HG03025 (cell line): ENCODE data around the gene PPFIBP1.
"Not testable (repeated sequence)": the region's sequence is repeated elsewhere in the genome, so short reads cannot be mapped to it uniquely, and the experiment has no call there.

Experiments
- ATAC-seq: cut with Tn5 transposase; IDR thresholded peaks from one replicate; pipeline ENCODE4 v1.9.1; 2021; ENCODE audit warnings: mild to moderate bottlenecking, moderate library complexity; ENCODE audit not compliant: unreplicated experiment, low FRiP score

Gene PPFIBP1

DNA sequence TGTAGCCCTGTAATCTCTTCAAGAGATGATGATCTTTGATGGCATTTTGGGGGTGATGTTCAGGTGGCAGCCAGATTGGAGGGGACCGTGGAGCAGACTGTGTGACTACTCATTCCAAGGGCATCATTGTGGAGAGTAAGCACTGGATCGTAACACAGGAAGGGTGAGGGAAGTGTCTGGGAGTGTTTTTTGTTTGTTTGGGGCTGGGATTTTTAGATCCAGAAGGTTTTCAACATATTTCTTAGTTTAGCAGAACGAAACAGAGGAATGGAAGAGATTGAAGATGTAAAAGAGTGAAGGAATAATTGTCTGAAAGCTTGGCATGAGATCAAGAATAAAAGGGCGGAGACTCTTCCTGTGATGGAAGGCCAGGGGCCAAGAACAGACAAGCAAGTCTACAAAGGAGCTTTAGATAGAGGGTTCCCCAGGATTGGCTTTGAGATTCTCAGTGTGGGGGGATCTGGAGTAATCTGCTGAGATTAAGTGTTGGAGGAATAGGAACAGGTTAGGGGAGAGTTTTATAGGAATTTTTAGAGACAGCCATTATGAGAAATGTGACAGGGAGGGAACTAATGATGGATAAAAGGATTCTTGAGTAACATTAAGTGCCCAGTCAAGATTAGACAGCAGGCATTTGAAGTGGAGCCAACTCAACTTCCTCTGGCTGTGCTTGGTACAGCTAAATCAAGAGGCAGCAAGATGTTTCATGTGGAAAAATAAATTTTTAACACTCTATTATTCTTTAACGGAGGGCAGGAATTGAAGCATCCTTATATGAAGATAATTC, 92.5 kb downstream of the PPFIBP1 start:
- ATAC-seq: no peak

DNA sequence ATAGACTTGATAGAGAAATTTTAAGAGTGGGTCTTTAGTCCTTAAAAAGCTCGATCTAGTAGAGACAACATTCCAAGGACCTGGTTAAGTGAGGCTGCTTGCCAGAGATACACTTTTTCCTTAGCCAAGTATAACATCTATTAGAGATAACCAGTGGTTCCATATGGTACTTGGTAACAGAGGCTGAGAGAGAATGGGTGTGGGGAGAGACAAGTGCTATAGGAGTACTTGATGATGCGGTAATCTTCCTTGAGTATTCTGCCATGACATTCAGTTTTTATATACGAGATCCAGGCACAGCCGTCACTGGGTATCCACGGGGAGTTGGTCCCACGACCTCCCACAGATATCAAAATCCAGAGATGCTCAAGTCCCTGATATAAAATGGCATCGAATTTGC, 94.8 kb downstream of the PPFIBP1 start:
- no peak for ATAC-seq

DNA sequence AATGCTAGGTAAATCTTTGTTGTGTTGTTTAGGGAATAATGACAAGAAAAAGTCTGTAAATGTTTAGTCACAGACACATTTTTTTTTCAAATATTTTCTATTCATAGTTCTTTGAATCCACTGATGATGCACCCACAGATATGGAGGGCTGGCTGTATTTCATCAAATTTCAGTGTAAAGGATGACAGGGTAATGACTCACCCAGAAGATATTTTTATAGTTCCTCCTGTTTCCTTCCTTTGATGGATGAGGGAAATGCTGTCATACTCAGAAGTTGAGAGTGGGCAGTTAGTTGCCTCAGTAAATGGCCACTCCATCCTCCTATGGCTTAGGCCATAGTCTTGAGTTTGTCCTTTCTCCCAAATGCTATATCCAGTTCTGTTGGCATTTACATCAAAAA, 95.3 kb downstream of the PPFIBP1 start:
- no peak for ATAC-seq

DNA sequence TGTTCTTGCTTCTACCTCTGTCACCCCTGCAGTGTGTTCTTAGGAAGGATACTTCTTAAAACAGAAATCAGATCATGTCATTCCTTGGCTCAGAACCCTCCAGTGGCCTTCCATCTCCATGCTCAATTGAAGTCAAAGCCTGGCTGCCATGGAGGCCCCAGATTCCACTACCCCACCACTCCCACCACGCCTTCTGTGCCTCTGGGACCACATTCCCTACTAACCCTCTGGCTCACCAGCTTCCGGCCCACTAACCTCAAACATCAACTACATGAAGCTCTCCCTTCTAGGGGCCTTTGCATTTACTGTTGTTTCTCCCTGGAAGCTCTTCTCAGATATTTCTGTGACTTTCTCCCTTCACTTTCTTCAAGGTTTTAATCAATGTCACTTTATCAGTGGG, 96.1 kb downstream of the PPFIBP1 start:
- no peak for ATAC-seq

DNA sequence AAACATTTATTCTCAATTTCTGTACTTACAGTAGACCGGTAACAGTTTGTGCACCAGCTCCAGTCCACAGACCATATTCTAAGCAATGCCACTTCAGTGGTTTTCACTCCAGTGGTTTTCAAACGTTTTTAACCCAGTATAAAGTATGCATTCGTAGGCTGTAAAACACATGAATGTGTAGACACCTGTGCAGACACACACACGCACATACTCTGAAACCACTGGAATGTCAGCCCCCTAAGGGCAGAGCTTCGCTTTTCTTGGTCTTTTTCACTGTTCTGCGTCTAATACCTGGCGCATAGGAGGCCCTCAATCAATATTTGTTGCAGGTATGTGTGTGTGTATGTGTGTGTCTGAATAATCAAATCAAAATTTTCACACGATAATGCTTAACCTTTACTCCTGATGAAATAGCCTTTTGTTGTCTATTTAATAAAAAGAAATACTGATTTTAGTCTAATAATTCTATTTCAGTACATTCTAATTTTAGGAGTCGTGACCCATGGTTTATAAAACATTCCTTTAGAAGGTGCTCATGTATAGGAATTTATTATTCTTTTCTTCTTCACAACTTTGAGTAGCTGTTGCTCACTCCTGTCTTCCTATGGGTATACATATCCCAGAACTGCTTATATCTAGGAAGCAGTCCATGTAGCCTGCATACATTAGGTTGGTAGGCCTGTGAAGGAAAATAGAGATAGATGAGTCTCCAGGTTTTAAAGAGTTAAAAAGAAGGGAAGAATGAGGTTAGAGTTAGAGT, 98.6 kb downstream of the PPFIBP1 start:
- no peak for ATAC-seq

DNA sequence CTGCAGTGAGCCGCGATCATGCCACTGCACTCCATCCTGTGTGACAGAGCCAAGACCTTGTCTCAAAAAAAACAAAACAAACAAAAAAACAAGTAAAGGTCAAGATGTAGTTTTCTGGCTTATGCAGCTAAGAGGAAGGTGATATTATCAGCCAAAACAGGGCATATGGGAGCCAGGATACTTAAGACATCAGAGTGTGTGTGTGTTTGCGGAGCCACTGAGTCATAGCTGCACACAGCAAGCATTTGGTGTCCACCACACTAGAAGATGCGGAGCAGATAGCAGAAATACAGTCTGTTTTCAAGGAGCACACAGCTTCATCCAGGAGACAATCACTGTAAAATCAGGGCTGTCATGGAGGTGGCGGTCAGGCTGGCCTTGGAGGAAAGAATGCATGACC, 99.6 kb downstream of the PPFIBP1 start:
- no peak for ATAC-seq

DNA sequence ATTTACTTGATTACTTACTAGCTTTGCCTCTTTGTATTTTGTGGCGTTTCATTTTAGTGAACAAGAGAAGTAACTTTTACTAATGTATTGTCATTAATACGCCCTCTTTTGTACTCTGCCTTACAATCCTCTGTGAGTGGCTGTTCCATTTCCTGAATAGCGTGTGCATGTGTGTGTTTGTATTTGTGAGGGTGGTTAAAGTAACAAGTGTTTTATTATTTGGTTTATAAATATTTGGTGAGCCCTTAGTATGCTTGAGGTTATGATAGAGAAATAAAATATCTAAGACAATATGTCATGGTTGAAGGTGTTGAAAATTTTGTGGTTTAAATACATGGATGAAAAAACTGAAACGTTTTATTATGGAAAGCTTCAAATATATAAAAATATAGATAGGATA, 100.6 kb downstream of the PPFIBP1 start:
- ATAC-seq: no peak

DNA sequence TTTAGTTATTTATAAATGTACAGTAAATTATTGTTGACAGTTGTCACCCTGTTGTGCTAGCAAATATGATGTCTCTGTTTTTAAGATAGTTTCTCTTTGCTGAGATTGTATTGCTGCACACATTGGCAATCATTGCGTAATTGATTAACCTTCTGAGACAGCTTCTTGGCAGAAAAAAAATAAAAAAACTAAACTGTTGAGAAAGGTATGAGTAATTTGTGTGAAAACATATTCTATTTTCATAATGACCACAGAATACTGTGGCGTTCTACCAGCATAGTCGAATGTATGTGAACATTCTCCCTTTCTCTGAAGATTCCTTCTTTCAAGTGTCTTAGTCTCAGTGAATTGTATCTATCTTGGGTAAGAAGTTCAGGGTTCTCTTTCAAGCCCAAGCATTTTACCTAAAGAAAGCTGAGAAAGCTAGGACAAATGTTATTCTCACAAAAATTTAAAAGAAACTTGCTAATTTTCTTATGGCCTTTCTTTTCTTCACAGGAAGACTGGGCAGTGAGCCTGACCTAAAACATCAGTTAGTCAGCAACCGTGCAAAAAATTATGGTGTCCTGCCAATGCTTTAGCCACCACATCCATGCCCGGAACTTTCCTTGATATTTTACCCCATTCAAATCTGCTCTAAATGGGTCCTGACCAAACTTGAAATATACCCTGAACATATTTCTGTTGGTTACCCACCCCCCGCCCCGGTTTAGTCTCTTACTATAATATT, 103.3 kb downstream of the PPFIBP1 start:
- no peak for ATAC-seq

DNA sequence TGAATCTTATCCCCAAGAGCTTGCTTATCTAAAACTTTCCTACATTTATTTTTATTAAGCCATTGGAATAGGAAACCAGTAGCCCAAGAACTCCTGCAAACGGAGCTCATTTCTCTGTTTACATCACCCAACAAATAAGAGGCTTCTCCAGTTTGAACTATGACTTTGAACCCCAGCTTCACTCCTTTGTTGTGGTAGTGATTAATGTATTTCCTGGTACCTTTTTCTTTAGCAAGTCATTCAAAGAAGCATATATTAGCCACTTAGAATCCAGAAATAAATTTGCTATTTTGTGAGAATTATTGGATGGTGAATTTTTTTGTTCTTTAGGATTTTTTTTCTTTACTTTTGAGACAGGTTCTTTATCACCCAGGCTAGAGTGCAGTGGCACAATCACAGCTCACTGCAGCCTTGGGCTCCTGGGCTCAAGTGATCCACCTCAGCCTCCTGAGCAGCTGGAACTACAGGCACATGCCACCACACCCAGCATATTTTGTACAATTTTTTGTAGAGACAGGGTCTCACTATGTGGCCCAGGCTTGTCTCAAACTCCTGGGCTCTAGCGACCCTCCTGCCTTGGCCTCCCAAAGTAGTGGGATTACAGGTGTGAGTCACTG, 104.0 kb downstream of the PPFIBP1 start:
- ATAC-seq: not testable (repeated sequence)

DNA sequence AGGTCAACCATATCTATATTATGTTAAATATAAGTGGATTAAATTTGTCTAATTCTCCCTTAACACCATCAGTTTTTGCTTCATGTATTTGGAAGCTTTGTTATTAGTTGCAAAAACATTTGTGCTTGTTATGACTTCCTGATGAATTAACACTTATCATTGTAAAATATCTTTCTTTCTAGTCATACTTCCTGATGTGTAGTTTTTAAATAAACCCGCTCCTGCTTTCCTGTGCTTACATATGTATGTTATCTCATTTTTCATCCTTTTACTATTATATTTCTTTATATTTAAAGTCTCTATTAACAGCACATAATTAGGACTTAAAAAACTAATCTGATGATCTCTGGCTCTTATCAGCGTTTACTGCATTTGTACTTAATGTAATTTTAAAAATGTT, 106.2 kb downstream of the PPFIBP1 start:
- ATAC-seq: not testable (repeated sequence)

DNA sequence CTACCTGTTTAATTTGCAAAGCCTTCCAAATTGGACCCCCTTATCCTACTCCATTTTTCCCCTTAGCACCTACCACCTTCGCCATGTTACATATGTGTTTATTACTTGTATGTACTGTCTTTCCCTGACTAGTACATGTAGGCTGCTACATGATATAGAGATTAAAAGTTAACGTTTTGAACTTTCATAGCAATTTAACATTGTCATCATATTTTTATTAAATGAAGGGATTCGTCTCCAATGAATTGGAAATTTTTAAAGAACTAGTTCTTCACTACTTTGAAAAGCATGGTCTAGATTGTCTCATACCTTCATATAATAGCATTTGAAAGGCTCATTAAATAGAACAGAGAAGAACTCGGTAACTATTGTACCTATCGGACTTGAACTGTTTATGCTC, 107.4 kb downstream of the PPFIBP1 start:
- ATAC-seq: no peak

DNA sequence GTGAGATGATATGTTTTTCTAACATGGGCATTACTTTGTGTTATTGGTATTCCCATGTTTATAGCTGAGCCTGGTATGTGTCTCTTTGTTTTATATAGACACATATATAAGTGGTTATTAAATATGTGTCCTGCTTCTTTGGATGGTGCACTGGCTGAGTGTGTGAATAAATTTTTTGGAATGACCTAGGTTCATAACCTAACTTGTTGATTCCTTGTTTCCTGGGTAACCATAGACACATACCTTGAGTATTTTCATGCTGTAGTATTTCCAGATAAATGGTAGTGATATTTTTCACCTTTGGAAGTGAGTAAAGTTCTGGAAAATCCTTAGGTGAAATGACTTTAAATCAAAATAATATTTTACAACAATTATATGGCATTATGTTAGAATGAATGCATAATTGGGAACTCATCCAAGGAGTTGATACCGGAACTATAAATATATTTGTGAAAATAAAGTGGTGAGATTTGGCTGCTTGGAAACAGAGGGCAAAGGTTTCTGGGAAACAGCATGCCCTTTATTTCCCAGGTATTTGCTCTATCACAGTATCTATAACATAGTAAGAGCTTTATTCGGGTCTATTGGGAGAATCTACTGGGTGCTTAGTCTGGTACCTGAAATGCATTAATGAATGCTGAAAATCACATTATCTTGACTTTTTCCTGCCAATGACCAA, 107.9 kb downstream of the PPFIBP1 start:
- ATAC-seq: no peak

DNA sequence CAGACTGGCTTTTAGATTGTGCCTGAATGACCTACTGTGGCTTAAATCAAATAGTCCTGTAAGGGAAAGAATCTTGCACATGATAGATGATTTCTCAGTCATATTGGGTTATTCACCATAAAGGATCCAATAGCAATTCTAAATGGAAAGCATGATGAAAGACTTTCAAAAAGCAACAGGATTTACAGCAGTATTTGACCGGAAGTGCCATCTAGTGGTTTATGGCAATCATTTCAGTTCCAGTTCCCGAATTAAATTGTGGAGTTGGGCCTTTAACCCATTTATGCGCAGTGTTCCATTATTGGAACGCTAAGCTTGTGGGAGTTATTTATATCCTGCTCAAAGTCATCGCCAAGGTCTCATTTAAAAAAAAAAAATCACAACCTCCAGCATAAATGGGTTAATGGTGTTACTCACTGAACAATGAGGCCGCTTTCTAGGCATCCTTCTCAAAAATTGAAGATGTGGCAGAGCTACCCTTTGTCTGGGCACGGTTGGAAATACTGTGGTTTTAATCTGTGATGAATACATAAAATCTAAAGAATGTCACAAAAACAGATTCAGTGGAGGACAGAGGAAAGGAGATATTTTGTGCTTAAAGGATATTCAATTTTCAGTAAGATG, 111.5 kb downstream of the PPFIBP1 start:
- no peak for ATAC-seq

DNA sequence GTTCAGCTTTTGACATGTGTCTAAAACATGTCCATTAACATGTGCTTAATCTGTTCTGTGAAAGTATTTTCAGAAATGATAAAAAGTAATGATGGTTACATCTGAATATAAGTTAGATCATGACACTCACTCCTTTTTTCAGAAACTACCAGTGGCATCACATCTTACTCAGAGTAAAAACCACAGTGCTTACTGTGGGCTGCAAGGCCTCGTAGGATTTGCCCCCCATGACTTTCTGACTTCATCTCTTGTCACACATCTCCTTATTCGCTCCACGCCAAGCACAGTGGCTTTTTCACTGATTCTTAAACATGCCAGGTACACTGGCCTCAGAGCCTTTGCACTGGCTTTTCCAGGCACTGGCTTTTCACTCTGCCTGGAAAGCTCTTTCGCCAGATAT, 112.6 kb downstream of the PPFIBP1 start:
- ATAC-seq: not testable (repeated sequence)

DNA sequence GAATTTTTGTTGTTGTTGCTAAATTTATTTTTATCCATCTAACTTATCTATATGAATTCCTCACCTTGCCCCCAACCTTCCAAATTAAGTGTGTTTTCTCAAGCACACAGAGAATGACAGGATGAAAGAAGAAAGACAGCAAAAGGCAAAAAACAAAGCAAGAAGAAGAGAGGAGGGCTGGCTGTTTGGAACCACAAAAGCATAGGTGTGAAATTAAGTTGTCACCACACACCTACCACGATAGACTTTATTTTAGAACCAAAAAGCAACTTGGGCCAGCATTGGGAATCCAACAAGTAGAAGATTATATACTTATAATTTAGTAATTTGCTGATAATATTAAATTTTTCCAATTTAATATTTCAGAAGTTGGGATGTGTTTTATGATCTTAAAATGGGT, 113.5 kb downstream of the PPFIBP1 start:
- ATAC-seq: no peak

DNA sequence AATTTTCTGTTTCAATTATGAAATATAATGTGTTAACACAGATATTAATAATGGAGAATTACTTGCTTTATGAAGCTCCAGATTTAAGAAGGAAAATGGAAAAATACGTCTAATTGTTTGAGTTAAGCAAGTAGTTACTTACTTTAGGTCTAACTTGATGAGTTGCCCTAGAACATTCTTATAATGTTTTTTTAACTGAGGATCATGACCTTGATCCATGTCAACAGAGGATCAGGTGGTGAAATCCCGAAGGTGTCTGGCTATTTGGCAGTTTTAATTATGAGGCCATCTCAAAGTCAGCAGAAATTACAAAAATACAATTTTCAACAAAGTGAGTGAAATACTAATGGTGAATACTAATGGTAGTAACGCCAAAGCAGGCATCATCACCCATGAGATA, 115.3 kb downstream of the PPFIBP1 start:
- ATAC-seq: no peak

DNA sequence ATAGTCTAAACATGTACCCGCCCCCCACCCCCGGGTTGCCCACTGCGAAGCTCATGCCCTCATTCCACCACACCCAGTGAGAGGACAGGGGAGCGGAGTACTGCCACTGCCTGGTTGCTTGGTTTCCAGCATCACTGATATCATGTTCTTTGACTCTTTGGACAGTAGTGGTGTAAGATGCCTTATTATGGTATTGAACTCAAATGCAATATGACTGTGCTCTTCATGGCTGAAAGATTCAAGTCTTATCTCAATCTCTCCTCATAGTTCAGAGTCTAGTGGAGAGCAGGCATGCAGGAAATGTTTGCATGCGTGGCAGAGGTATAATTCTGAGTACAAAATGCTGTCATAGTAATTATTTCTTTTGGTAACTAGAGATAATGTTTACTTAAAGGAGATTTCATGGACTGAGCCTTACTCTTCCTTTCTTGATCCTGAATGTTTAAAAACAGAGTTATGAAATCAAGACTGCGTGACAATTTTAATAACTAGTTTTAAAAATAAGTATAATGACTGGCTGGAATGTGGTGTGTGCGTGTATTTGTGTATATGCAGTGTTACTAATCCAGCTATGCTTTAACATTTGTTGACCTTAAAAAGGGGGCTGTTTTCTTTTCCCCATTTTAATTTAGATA, 116.7 kb downstream of the PPFIBP1 start:
- not testable (repeated sequence) for ATAC-seq

DNA sequence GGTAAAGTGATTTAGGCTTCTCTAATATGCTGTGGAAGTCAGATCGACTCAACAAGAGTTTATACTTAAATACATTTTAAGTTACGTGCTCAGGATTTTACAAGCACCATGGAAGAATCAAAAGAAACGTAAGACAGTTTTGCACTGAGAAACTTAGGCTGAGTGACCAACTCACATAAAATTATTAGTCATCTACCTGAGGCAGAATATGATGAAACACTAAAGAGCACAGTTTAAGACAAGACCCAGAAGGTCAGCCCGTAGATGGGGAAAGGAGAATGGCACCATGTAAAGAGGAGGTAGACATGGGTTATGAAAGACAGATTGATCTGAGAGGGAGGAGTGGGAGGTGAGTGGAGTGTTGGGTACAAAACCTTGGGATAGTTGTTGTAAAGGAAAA, 118.4 kb downstream of the PPFIBP1 start:
- not testable (repeated sequence) for ATAC-seq

DNA sequence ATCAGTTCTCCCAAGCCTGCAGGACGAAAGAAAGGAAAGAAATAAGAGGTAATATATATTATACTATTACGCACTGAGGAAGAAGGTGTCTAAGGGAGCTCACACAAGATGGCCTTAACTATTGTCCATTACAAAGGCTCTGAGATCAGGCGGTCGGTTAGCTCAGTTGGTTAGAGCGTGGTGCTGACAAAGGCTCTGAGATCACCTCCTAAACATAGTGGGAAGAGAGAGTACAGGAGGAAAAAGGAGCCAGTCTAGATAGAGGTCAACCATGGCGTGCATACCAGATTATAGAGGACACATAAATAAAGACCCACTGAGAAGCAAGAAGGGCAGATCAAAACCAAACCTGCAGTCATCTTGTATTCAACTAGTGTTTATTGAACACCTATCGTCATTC, 118.9 kb downstream of the PPFIBP1 start:
- not testable (repeated sequence) for ATAC-seq
